HepG2 (cell line): Measurements from ENCODE around the gene CC2D1B. TPM values are rescaled to one million over a fixed set of nuclear protein-coding genes. Genes with fewer than 3 reads are reported as not detected.

Source experiments
- ATAC-seq: fragments of 200-7000 bp; cut with Tn5 transposase; 3 replicates; pipeline ENCODE4 v1.9.1; 2020; ENCODE audit warnings: mild to moderate bottlenecking, moderate library complexity
- BruUV-seq: library from RNA; stranded (reverse); fragments of 400-500 nt; replicated peaks from 2 replicates; lab custom pipeline; 2021; lab: Mats Ljungman, UMichigan
- CTCF ChIA-PET: fragments of 300-600 bp; formaldehyde crosslinking; extraction: SDS; loops from one replicate; lab custom pipeline; 2021; ENCODE audit warnings: low total read pairs, inconsistent platforms, low intra/inter-chr PET ratio; lab: Yijun Ruan, JAX
- POLR2A ChIA-PET: fragments of 350-600 bp; sonication (Branson Sonifier 250); formaldehyde crosslinking; loops from one replicate; lab custom pipeline; 2020; ENCODE audit warnings: antibody characterized with exemption, inconsistent platforms; lab: Yijun Ruan, JAX
- DNase-seq: peaks from one replicate; pipeline ENCODE4 v3.0.0-alpha.2; 2015; ENCODE audit warnings: low spot score
- FAIRE-seq: peaks from 3 replicates; lab custom pipeline; 2011; peaks lifted over from hg19 to GRCh38; lab: Jason Lieb, UNC
- H2AFZ ChIP-seq: one replicate; pipeline ENCODE4 v1.6.1; 2011; ENCODE audit warnings: low read length, inconsistent platforms
- H3K27ac ChIP-seq: fragments of 300-600 bp; 3 replicates; pipeline ENCODE4 v1.8.0; 2011; ENCODE audit warnings: mixed run types, mild to moderate bottlenecking, mixed read lengths, low read length, inconsistent platforms; ENCODE audit not compliant: insufficient read depth; ENCODE audit errors: extremely low read length
- H3K27me3 ChIP-seq, 2 experiments: fragments of 200-600 bp in 1 of 2; 2 replicates in 1 of 2; 3 replicates in 1 of 2; pipeline versions ENCODE4 v1.6.0 to v1.8.0; 2011; ENCODE audit warnings: low read length in 2 of 2, mild to moderate bottlenecking in 2 of 2, moderate library complexity in 2 of 2, inconsistent platforms in 1 of 2; ENCODE audit not compliant: insufficient read depth in 2 of 2, control insufficient read depth in 1 of 2
- H3K36me3 ChIP-seq, 2 experiments: fragments of 200-600 bp in 1 of 2; replicated peaks in 1 of 2; 2 replicates in 1 of 2; 3 replicates in 1 of 2; pipeline versions ENCODE4 v1.5.1 to v1.8.0; 2011; ENCODE audit warnings: low read length in 2 of 2, inconsistent platforms in 1 of 2; ENCODE audit not compliant: insufficient read depth in 2 of 2, control insufficient read depth in 1 of 2
- H3K4me1 ChIP-seq: 2 replicates; pipeline ENCODE4 v1.5.1; 2012; ENCODE audit warnings: low read length, inconsistent platforms; ENCODE audit not compliant: insufficient read depth
- H3K4me2 ChIP-seq: 2 replicates; pipeline ENCODE4 v1.6.0; 2011; ENCODE audit warnings: low read depth, low read length, inconsistent platforms
- H3K4me3 ChIP-seq, 3 experiments: fragments of 200-600 bp in 1 of 3; sonication (generic), shearing (Covaris generic) in 1 of 3; replicated peaks in 1 of 3; 2 replicates each; pipeline ENCODE4 v1.5.1; 2011 to 2016; ENCODE audit warnings: low read length in 3 of 3, inconsistent platforms in 2 of 3, low read depth in 2 of 3, mild to moderate bottlenecking in 2 of 3, control low read depth in 1 of 3, mixed read lengths in 1 of 3; ENCODE audit not compliant: insufficient read depth in 1 of 3
- H3K79me2 ChIP-seq: one replicate; pipeline ENCODE4 v1.6.1; 2011; ENCODE audit warnings: low read length, inconsistent platforms; ENCODE audit not compliant: insufficient read depth
- H3K9ac ChIP-seq: 2 replicates; pipeline ENCODE4 v1.6.0; 2011; ENCODE audit warnings: mild to moderate bottlenecking, low read depth, low read length, inconsistent platforms; ENCODE audit not compliant: insufficient read depth
- H3K9me3 ChIP-seq: 2 replicates; pipeline ENCODE4 v1.5.1; 2012; ENCODE audit warnings: mild to moderate bottlenecking, low read length
- H4K20me1 ChIP-seq: 2 replicates; pipeline ENCODE4 v1.6.0; 2011; ENCODE audit warnings: inconsistent platforms, mild to moderate bottlenecking, low read length, moderate library complexity; ENCODE audit not compliant: insufficient read depth
- CBFB ChIP-seq: sonication (generic); formaldehyde crosslinking; IDR thresholded peaks from 2 replicates; pipeline ENCODE4 v1.4.0; 2020; ENCODE audit warnings: missing genetic modification reagents
- GMEB2 ChIP-seq: IDR thresholded peaks from 2 replicates; pipeline ENCODE4 v1.6.1; 2016; ENCODE audit warnings: missing biosample characterization, missing genetic modification reagents, low read depth
- NONO ChIP-seq, 2 experiments: fragments of 450-650 bp in 1 of 2; sonication (generic) in 1 of 2; formaldehyde crosslinking in 1 of 2; IDR thresholded peaks in 1 of 2; conservative IDR thresholded peaks in 1 of 2; 2 replicates each; pipeline versions ENCODE4 v1.6.1 to v1.8.0; 2017 to 2022; ENCODE audit warnings: mild to moderate bottlenecking in 1 of 2, missing genetic modification reagents in 1 of 2, moderate library complexity in 1 of 2
- PHF8 ChIP-seq: sonication (generic); formaldehyde crosslinking; IDR thresholded peaks from 2 replicates; pipeline ENCODE4 v1.5.0; 2020; ENCODE audit warnings: missing genetic modification reagents
- TBL1XR1 ChIP-seq: fragments of 150-350 bp; IDR thresholded peaks from 2 replicates; pipeline ENCODE4 v1.6.1; 2014; ENCODE audit warnings: borderline replicate concordance, low read length; ENCODE audit not compliant: partially characterized antibody
- U2AF1 ChIP-seq: fragments of 200-400 bp; formaldehyde crosslinking; optimal IDR thresholded peaks from 2 replicates; pipeline ENCODE3; 2017; ENCODE audit warnings: mild to moderate bottlenecking, low read depth, low read length
- WIZ ChIP-seq: sonication (generic); formaldehyde crosslinking; IDR thresholded peaks from 2 replicates; pipeline ENCODE4 v1.5.1; 2020; ENCODE audit warnings: mild to moderate bottlenecking, missing genetic modification reagents
- ZBTB43 ChIP-seq: sonication (generic); formaldehyde crosslinking; conservative IDR thresholded peaks from 2 replicates; pipeline ENCODE4 v1.4.0; 2020; ENCODE audit warnings: missing genetic modification reagents
- ZFP36L1 ChIP-seq: sonication (generic); formaldehyde crosslinking; IDR thresholded peaks from 2 replicates; pipeline ENCODE4 v1.8.0; 2022; ENCODE audit warnings: mild to moderate bottlenecking, missing genetic modification reagents, moderate library complexity
- ZIK1 ChIP-seq: sonication (generic); formaldehyde crosslinking; IDR thresholded peaks from 2 replicates; pipeline ENCODE4 v1.5.0; 2020; ENCODE audit warnings: mild to moderate bottlenecking, low read depth, missing genetic modification reagents, borderline replicate concordance
- ZNF232 ChIP-seq: sonication (generic); formaldehyde crosslinking; IDR thresholded peaks from 2 replicates; pipeline ENCODE4 v1.4.0; 2020; ENCODE audit warnings: missing genetic modification reagents, borderline replicate concordance
- ZNF281 ChIP-seq: sonication (generic); formaldehyde crosslinking; IDR thresholded peaks from 2 replicates; pipeline ENCODE4 v1.4.0; 2020; ENCODE audit warnings: missing genetic modification reagents, borderline replicate concordance
- ZNF784 ChIP-seq: sonication (generic); formaldehyde crosslinking; IDR thresholded peaks from 2 replicates; pipeline ENCODE4 v1.5.1; 2020; ENCODE audit warnings: missing genetic modification reagents, mild to moderate bottlenecking, borderline replicate concordance
- in situ Hi-C: cut with HindIII; loops from 2 replicates; pipeline ENCODE4 v1.10.0; 2017; ENCODE audit warnings: low pct_unique_long_range_greater_than_20kb; ENCODE audit not compliant: extremely low pct_ligation_motif_present
- intact Hi-C: fragments of 100-400 bp; cut with micrococcal nuclease; formaldehyde crosslinking; loops from one replicate; pipeline ENCODE4 v1.10.0; 2022; ENCODE audit not compliant: unreplicated experiment
- polyA plus RNA-seq, 8 experiments: library from polyadenylated mRNA; depleted of rRNA in 3 of 8; stranded (reverse) in 7 of 8; unstranded in 1 of 8; fragments of >200 nt; fragmentation: Illumina TruSeq in 4 of 8; extraction: Trizol in 4 of 8; gene quantifications; 2 replicates each; pipeline versions ENCODE4 v1.2.1 to v1.2.3, GENCODE V29; 2011 to 2016; ENCODE audit warnings: low read depth in 4 of 8, missing spikeins in 1 of 8, mixed read lengths in 1 of 8; ENCODE audit not compliant: insufficient read depth in 1 of 8
- total RNA-seq, 5 experiments: library from RNA; depleted of rRNA; stranded (reverse); fragments of >200 nt; fragmentation: Illumina TruSeq; extraction: Trizol; gene quantifications; 2 replicates each; pipeline ENCODE4 v1.2.3, GENCODE V29; 2016; ENCODE audit warnings: low read depth in 1 of 5

The CC2D1B gene
- total and polyA plus RNA-seq, 2 of the 13 experiments (the other 11 are each of a cell fraction or from before 2014, with no cell fraction given) = 7.2 to 19.2 TPM

- TF ChIP-seq PHF8 (CRISPR knock-in tag) (peak; percentile 96), ZBTB43 (CRISPR knock-in tag) (peak; percentile 84), ZNF232 (CRISPR knock-in tag) (peak; percentile 85), WIZ (CRISPR knock-in tag) (peak; percentile 52; the same call in 1 of the 2 replicates), CBFB (CRISPR knock-in tag) (no peak), ZFP36L1 (CRISPR knock-in tag) (0 out of 2 replicates have a peak, but pooled peaks have one; percentile 62), ZIK1 (CRISPR knock-in tag) (peak; percentile 24; the same call in 1 of the 2 replicates), U2AF1 (no peak), TBL1XR1 (no peak), NONO (IDR thresholded peaks at IDR 0.05) (no peak), NONO (CRISPR knock-in tag; conservative IDR thresholded peaks at IDR 0.05) (peak; percentile 61)
Observed at GRCh38 chr1:52365746-52366516, at the start of gene CC2D1B (continued).

- Histone ChIP-seq H3K4me2 (no peak overlapping the region), H3K79me2 (no peaks in the 10 kb centered on the region), H3K36me3 (peaks cover 32 to 76% of the 10 kb centered on the region in 2 experiments), H3K27ac (no peak overlapping the region), H3K9ac (no peak overlapping the region), H2AFZ (no peak overlapping the region), H3K27me3 (no peaks in the 10 kb centered on the region), H3K4me1 (no peaks in the 10 kb centered on the region), H4K20me1 (no peaks in the 10 kb centered on the region), H3K4me3 (no peak overlapping the region), H3K9me3 (no peaks in the 10 kb centered on the region)
- no TSS peak for BruUV-seq
- ATAC-seq (no peak), FAIRE-seq (no peak), DNase-seq (no peak)
- in situ Hi-C loops (no loop called here), intact Hi-C loops (no loop called here)
- POLR2A ChIA-PET = interaction anchor here (3.0 kb wide), 1 partner anchor 10 kb away, joined by 12 read pairs; the partner anchor contains the start of genes ORC1 and PRPF38A
- CTCF ChIA-PET = no interaction called here
- no peak for TF ChIP-seq ZNF784 (CRISPR knock-in tag)
- TF ChIP-seq GMEB2 (CRISPR knock-in tag) = no peak
- TF ChIP-seq ZNF281 = no peak
Observed at GRCh38 chr1:52414942-52415341, 48.9 kb upstream of the CC2D1B start.
